HG03135 (cell line): ENCODE measurements around the gene ZNF526.
"Not testable (repeated sequence)": the region's sequence is repeated elsewhere in the genome, so short reads cannot be mapped to it uniquely, and the experiment has no call there.

ENCODE experiments used
- ATAC-seq: cut with Tn5 transposase; IDR thresholded peaks from one replicate; pipeline ENCODE4 v1.9.1; 2021; ENCODE audit warnings: mild to moderate bottlenecking, moderate library complexity; ENCODE audit not compliant: unreplicated experiment

Gene ZNF526

DNA sequence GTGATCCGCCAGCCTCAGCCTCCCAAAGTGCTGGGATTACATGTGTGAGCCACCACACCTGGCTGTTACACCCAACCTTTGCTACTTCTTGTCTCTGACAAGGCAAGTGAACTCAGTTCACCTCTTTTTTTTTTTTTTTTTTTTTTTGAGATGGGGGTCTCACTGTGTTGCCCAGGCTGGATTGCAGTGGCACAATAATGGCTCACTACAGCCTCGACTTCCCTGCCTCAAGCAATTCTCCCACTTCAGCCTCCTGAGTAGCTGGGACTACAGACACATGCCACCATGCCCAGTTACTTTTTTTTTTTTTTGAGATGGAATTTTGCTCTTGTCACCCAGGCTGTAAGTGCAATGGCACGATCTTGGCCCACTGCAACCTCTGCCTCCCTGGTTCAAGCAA is 37.7 kb downstream of the ZNF526 start:
- not testable (repeated sequence) for ATAC-seq

DNA sequence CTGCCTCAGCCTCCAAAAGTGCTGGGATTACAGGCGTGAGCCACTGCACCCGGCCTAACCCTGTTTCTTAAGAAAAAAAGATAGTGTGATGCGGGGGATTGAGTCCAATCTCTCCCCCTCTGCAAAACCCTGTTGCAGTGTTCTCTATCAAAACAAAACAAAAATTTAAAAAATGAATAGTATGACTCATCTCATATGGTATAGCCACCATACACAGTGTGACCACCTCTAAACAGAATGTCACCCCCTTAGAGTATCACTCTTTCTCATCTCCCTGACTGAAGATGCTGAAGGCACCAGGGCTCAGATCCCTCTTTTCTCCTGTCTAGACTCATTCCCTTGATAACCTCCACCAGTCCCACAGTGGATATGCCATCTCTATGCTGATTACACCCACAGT is 41.7 kb downstream of the ZNF526 start:
- no peak for ATAC-seq

DNA sequence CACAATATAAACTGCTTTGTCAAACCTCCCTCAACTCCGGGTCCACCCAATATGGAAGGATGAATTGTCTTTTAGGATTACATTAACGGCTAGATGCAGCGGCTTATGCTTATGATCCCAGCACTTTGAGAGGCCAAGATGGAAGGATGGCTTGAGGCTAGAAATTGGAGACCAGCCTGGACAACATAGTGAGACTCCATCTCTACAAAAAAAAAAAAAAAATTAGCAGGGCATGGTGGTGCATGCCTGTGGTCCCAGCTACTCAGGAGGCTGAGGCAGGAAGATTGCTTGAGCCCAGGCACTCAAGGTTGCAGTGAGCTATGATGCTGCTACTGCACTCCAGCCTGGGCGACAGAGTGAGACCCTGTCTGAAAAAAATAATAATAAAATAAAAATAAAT is 46.0 kb downstream of the ZNF526 start:
- not testable (repeated sequence) for ATAC-seq

DNA sequence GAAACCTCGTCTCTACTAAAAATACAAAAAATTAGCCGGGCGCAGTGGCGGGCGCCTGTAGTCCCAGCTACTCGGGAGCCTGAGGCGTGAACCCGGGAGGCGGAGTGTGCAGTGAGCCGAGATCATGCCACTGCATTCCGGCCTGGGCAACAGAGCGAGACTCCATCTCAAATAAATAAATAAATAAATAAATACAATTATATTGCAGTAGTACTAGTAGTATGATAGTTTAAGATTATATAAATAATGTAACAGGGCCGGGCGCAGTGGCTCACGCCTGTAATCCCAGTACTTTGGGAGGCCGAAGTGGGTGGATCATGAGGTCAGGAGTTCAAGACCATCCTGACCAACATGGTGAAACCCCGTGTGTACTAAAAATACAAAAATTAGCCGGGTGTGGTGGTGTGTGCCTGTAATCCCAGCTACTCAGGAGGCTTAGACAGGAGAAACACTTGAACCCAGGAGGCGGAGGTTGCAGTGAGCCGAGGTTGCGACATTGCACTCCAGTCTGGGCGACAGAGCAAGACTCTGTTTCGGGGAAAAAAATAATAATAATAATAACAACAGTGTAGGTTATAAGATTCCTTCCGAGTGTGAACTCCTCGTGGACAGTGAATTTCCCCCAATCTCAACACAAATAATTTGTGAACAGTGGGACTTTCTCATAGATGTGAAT is 47.0 kb downstream of the ZNF526 start:
- not testable (repeated sequence) for ATAC-seq

DNA sequence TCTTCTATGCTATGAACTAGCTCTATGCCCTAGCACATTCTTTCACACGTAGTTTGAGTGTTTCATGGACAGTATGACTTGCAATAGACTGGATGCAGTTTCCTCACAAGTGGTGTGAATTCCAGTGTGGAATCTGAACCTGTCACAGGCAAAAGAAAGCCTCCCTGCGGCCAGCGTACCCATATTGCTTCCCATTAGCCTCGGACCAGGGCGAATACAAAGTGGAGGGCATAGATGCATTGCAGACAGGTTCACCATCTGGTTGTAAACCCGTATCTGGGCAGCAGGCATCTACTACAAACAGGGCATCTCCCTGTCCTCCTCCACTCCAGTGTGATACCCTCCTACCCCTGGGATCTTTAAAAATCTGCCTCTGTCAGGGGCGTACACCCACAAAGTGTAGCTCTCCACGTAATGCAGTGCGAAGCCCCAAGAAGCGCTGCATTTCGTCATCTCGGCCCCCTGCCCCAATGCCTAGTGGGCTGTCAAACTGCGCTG is 47.6 kb downstream of the ZNF526 start:
- no peak for ATAC-seq

DNA sequence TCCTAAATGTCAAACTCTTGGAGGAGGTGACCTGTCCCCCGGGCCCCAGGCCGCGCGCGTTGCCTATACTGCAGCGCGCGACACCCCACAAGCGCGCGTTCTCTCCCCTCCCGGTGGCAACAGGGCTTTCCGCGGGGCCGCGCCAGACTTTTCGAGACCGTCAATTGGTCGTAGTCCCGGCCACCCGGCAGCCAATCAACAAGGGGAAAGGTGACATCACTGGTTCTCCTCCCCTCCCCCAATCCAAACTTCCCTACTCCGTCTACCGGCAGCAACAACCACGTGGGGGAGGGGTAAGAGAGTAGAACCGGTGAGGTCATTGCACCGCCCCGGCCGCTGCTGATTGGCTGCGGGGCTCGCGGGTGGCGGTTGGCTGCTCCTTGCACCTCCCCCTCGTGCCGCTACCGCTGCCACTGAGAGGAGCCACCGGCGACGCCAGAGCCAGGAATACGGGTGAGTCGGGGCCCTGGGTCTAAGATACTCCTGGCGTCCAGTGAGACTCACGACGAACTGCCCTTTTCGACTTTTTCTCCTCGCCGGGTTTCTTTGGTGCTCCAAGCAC is 48.1 kb downstream of the ZNF526 start:
- ATAC-seq, result peak; percentile 57

DNA sequence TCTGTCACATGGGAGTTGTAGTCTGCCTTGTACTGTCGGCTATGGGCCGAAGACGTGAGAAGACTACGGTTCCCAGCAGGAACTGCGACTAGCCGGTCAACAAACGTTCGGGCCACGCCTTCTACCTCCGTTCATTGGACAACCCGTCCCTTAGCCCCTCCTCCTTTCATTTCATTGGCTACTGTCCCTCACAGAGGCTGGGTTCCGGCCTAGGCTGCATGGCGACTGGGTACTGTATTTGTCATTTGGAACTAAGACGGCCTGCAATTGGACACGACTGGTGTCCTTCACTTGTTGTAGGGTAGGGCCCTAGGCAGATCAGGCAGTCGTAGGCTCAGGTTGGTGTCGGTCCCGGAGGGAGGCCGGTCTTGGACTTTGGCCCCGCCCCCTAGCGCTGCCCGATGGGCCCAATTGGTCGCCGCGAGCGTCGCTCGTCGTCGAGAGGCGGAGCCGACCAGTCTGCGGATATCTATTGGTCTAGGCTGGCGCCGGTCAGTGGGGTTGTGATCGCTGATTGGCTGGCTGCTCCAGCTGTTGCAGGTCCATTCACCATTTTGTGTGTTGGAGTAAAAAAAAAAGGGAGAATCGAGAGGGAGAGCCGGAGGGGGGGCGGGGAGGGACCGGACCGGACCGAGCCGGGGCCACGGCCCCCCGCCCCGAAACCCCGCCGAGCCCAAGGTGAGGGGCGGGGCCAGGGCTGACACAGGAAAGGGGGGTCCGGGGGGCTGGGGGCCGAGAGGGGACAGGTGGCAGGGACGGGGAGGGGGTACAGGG is 48.8 kb downstream of the ZNF526 start, which contains the start of gene CIC:
Gene CIC, plus strand, starts transcription at position 549 of the 774 bp plus-strand sequence. CDS start 2,532 bp downstream, outside the sequence.
- peak; percentile 75 for ATAC-seq

DNA sequence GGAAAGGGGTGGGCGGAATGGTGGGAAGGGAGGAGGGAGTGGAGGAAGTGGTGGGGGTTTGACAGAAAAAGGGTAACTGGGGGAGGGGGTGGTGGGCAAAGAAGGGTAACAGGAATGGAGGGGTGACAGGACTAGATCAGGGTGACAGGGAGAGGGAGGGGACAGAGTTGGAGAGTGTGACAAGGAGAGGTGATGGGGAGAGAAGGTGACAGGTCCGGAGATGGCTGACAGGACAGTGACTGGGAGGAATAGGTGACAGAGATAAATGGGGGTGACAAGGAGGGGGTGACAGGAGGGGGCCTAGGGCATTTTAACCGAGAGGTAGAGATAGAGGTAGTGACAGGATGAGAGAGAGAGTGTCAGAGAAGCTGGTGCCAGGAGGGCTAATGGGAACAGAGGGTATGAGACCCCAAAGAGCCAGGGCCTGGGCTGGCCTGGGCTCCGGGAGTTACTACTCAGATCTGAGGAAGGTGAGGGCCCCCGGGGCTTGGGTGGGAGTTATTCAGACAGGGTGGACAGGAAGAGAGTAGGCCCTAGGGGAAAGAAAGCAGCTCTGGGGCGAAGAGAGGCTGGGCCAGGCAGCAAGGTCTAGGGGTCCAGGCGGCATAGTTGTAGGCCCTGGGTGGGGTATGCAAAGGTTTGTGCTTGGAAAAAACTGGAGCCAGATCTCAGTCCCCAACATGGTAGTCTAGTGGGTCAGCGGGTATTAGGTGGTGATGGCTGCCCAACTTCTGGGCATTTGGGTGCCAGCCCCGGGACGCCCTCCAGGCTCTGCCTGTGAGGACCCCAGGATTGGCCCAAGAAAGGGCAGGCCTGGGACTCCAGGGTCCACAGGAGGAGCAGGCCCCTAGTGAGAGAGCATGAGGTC is 49.6 kb downstream of the ZNF526 start:
- no peak for ATAC-seq

DNA sequence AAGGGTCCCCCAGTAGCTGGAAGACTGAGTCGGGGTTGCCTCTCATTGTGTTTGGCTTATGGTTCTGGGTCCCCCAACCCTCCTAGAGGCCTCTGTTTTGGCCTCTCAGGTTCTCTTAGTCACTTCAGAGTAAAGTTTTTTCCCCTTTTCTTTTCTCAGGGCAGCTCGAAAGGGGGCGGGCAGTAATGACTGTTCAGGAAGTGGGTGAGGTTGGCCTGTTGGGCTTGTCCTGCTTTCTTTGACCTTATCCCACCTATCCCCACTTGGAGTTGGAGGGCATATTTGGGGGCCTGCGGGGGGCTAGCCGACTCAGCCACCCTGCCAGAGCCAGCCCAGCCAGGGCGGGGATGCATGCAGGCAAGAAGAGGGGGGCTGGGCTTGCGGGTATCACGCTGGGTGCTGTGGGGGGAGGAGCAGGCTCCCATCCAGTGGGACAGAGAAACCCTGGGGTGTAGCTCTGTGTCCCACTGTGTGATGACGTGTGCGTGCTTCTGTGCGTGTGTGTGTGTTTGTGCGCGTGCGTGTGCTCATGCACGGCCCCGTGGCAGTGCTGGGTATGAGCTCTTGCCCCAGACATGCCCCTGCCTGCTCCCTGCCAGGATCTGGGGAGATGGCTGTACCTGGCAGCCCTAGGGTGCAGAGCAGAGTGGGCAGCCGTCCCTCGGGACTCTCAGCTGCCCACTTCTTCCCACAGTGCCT is 50.4 kb downstream of the ZNF526 start:
- ATAC-seq, result no peak

DNA sequence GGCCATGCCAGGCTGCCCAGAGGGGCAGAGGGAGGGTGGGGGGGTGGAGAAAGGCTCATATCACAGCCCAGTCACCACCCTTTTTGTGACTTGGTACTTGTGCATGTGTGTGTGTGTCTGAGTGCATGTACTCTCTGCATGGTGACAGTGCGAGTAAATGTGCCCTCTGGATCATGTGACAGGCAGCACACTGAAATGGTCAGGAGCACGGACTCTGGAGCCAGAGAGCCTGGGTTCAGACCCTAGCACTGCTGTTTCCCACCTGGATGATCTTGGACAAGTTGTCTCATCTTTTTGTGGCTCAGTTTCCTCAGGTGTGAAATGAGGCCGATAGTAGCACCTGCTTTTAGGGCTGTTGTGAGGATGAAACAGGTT is 50.9 kb downstream of the ZNF526 start:
- no peak for ATAC-seq

DNA sequence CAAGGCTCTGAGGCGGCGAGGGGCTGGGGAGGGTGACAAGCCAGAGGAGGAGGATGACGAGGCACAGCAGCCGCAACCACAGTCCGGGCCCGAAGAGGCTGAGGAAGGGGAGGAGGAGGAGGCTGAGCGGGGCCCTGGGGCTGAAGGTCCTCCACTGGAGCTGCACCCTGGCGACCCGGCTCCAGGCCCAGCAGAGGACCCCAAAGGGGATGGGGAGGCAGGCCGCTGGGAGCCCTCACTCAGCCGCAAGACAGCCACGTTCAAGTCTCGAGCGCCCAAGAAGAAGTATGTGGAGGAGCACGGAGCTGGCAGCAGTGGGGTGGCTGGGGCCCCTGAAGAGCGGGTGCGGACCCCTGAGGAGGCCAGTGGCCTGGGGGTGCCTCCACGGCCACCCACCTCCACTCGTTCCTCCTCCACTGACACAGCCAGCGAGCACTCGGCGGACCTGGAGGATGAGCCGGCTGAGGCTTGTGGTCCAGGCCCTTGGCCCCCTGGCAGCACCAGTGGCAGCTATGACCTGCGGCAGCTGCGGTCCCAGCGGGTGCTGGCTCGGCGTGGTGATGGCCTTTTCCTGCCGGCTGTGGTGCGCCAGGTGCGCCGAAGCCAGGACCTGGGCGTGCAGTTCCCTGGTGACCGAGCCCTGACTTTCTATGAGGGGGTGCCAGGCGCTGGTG is 51.9 kb downstream of the ZNF526 start:
- no peak for ATAC-seq

DNA sequence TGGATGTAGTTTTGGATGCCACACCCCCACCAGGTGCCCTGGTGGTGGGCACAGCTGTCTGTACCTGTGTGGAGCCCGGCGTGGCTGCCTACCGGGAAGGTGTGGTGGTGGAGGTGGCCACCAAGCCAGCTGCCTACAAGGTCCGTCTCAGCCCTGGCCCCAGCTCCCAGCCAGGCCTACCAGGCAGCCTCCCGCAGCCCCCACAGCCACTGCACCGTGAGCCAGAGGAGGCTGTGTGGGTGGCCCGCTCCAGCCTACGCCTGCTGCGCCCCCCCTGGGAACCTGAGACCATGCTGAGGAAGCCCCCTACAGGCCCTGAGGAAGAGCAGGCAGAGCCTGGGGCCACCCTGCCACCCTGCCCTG is 52.4 kb downstream of the ZNF526 start:
- no peak for ATAC-seq

DNA sequence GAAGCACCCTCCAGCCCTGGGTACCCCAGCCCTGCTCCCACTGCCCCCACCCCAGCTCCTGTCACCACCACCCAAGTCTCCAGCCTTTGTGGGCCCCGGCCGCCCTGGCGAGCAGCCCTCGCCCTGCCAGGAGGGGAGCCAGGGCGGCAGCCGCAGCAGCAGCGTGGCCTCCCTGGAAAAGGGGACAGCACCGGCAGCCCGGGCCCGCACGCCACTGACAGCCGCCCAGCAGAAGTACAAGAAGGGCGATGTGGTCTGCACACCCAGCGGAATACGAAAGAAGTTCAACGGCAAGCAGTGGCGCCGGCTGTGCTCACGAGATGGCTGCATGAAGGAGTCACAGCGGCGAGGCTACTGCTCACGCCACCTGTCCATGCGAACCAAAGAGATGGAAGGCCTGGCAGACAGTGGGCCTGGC is 52.9 kb downstream of the ZNF526 start:
- no peak for ATAC-seq

DNA sequence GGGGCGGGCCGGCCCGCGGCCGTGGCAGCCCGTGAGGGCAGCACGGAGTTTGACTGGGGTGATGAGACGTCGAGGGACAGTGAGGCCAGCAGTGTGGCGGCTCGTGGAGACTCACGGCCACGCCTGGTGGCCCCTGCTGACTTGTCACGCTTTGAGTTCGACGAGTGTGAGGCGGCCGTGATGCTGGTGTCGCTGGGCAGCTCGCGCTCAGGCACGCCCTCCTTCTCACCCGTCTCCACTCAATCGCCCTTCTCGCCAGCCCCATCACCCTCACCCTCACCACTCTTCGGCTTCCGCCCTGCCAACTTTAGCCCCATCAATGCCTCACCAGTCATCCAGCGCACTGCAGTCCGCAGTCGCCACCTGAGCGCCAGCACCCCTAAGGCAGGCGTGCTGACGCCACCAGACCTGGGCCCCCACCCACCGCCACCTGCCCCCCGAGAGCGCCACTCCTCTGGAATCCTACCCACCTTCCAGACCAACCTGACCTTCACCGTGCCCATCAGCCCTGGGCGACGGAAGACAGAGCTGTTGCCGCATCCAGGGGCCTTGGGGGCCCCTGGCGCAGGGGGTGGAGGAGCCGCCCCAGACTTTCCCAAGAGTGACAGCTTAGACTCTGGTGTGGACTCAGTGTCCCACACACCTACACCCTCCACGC is 53.4 kb downstream of the ZNF526 start:
- ATAC-seq, result no peak

DNA sequence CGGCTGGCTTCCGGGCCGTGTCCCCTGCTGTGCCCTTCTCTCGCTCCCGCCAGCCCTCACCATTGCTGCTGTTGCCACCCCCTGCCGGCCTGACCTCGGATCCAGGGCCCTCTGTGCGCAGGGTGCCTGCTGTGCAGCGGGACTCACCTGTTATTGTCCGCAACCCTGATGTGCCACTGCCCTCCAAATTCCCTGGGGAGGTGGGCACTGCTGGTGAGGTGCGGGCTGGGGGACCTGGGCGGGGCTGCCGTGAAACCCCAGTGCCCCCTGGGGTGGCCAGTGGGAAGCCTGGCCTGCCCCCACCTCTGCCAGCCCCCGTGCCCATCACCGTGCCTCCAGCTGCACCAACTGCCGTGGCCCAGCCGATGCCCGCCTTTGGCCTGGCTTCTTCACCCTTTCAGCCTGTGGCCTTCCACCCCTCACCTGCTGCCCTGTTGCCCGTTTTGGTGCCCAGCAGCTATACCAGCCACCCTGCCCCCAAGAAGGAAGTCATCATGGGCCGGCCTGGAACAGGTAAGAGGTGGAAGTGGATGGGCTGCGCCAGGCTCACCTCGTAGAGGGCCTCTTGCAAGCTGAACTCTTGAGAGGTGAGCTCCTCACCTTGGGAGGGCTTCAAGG is 54.1 kb downstream of the ZNF526 start:
- no peak for ATAC-seq

DNA sequence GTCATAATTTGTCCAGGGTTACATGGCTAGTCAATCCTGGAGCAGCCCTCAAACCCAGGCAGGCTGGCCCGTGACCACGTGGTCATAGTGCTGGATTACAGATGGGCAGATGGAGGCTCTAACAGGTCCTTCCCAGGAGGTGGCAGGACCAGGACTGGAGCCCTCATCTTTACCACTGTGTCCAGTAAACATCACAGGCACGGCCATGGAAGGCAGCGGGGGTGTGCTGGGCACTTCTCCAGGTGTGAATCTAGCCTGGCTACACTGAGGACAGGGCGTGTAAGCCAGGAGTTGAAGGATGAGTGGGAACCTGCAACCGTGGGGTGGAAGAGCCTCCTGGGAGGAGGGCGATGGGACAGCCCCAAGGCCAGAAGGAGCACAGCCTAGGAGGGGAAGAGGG is 55.0 kb downstream of the ZNF526 start:
- ATAC-seq, result no peak

DNA sequence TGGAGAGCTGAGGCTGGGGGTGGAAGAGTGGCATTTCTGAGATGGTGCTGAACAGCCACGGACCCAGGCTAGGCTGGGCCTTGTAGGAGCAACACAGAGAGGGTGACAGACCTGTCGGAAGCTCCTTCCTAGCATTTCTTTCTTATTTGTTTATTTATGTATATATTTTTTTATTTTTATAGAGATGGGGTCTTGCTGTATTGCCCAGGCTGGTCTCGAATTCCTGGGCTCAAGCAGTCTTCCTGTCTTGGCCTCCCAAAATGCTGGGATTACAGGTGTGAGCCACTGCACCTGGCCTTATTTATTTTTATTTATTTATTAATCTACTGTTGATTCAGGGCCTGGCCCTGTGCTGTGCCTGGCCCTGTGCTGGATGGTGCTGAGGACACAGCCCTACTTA is 55.4 kb downstream of the ZNF526 start:
- no peak for ATAC-seq

DNA sequence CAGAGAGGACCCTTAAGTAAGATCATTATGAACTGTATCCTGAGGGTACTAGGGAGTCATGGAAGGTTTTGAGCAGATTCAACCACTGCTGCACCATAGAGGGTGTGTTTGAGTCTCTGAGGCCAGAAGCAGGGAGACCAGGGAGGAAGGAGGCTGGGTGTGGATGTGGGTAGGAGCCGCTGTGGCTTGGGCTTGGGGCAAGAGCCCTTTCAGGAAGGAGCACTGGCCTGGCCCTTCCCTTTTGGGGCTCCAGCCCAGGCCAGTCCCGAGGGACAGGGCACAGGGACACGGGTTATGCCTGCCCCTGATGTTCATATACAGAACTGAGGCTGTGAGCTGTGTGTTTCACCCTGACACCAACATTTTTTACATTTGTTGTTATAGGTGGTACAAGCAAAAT is 56.2 kb downstream of the ZNF526 start:
- no peak for ATAC-seq

DNA sequence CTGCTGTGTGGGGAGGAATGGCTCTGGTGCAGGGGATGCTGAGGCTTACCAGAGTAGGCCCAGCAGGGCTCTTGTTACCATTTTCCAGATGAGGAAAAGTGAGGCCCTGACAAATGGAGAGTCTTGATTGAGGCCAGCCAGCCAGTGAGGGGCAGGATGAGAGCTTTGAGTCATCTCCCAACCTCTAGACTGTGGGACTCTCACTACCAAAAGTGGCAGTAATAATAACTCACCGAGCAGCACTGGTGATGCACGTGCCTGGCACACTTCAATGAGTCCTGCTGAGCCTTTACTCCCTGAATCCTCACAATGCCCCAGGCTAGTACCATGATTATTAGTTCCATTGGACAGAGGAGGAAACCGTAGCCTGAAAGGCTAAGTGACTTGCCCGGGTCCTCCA is 56.7 kb downstream of the ZNF526 start:
- ATAC-seq, result no peak
